Body of pancreas (tissue), 4 donors: Measurements from ENCODE around the gene TIMM9.

Experiments
- CTCF ChIP-seq, 7 experiments: fragments of 450-650 bp in 4 of 7; fragments of 200-600 bp in 3 of 7; sonication (generic) in 3 of 7; IDR thresholded peaks; one replicate each; pipeline ENCODE4 v1.5.1; 2016 to 2019; ENCODE audit warnings: antibody characterized with exemption in 7 of 7
- POLR2A ChIP-seq, 3 donors: fragments of 450-650 bp; IDR thresholded peaks; one replicate each; pipeline ENCODE4 v1.6.1; 2016; ENCODE audit warnings: antibody characterized with exemption in 3 of 3, mild to moderate bottlenecking in 2 of 3

DNA sequence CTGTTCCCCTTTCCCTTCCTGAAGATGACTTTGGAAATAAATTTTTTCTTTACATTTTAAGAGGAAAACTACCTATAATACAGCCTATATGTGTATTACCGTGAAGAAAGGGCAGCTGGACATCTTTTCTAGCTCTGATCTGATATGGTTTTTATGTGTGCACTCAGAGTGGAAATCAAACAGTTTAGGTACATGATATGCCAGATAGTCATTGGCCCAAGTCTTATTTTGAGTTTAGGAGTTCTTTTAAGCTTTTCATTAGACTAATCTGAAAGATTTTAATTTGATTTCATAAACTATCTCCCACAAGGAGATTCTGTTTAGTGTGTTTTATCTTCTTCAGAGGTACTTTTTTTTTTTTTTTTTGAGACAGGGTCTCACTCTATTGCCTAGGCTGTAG is 49.0 kb upstream of the TIMM9 start:
- TF ChIP-seq CTCF (IDR thresholded peaks at IDR 0.05) (no peak), POLR2A (IDR thresholded peaks at IDR 0.05) (no peak)
